CD14-positive monocyte (primary cell): ENCODE measurements around the gene TPP2. TPM values are rescaled to one million over a fixed set of nuclear protein-coding genes. Genes with fewer than 3 reads are reported as not detected.

Experiments used
- DNase-seq, 3 donors: peaks; one replicate each; pipeline ENCODE4 v3.0.0-alpha.2; 2011 to 2022
- H2AFZ ChIP-seq: 2 replicates; pipeline ENCODE4 v1.6.0; 2012; ENCODE audit warnings: mild to moderate bottlenecking, low read depth, low read length, inconsistent platforms; ENCODE audit not compliant: insufficient read depth, poor library complexity, severe bottlenecking
- H3K27ac ChIP-seq, 2 donors: 1 replicate in 1 of 2; 2 replicates in 1 of 2; pipeline ENCODE4 v1.5.1; 2012 to 2013; ENCODE audit warnings: low read length in 2 of 2, control low read depth in 1 of 2, inconsistent platforms in 1 of 2, low read depth in 1 of 2, mild to moderate bottlenecking in 1 of 2
- H3K27me3 ChIP-seq, 2 donors: one replicate each; pipeline versions ENCODE4 v1.6.0 to v1.6.1; 2011 to 2013; ENCODE audit warnings: low read length in 2 of 2; ENCODE audit not compliant: control insufficient read depth in 2 of 2, insufficient read depth in 2 of 2
- H3K36me3 ChIP-seq, 2 donors: replicated peaks in 1 of 2; 1 replicate in 1 of 2; 2 replicates in 1 of 2; pipeline versions ENCODE4 v1.5.1 to v1.6.1; 2012 to 2013; ENCODE audit warnings: low read length in 2 of 2, control low read depth in 1 of 2, inconsistent platforms in 1 of 2, mild to moderate bottlenecking in 1 of 2; ENCODE audit not compliant: insufficient read depth in 2 of 2, control insufficient read depth in 1 of 2
- H3K4me1 ChIP-seq, 2 donors: 1 replicate in 1 of 2; 2 replicates in 1 of 2; pipeline versions ENCODE4 v1.5.1 to v1.6.1; 2012 to 2013; ENCODE audit warnings: low read length in 2 of 2, control low read depth in 1 of 2, inconsistent platforms in 1 of 2, mild to moderate bottlenecking in 1 of 2, moderate library complexity in 1 of 2; ENCODE audit not compliant: insufficient read depth in 2 of 2, control insufficient read depth in 1 of 2
- H3K4me2 ChIP-seq: replicated peaks from 2 replicates; pipeline ENCODE3; 2012; ENCODE audit warnings: low read length, moderate library complexity, mild to moderate bottlenecking; ENCODE audit not compliant: poor library complexity, severe bottlenecking; ENCODE audit errors: extremely low read depth
- H3K4me3 ChIP-seq, 3 experiments: fragments of 200-600 bp in 1 of 3; sonication (generic) in 1 of 3; replicated peaks in 1 of 3; 1 replicate in 2 of 3; 2 replicates in 1 of 3; pipeline ENCODE4 v1.5.1; 2011 to 2013; ENCODE audit warnings: low read length in 3 of 3, mild to moderate bottlenecking in 3 of 3, control low read depth in 2 of 3, low read depth in 2 of 3, inconsistent platforms in 1 of 3, moderate library complexity in 1 of 3
- H3K79me2 ChIP-seq: 2 replicates; pipeline ENCODE4 v1.6.0; 2012; ENCODE audit warnings: mild to moderate bottlenecking, control low read depth, inconsistent platforms, low read length, moderate library complexity; ENCODE audit not compliant: insufficient read depth
- H3K9ac ChIP-seq: 2 replicates; pipeline ENCODE4 v1.6.0; 2017; ENCODE audit warnings: low read length, mild to moderate bottlenecking; ENCODE audit not compliant: insufficient read depth, poor library complexity, severe bottlenecking
- H3K9me3 ChIP-seq, 2 donors: replicated peaks in 1 of 2; 1 replicate in 1 of 2; 2 replicates in 1 of 2; pipeline versions ENCODE4 v1.5.1 to v1.6.1; 2012 to 2013; ENCODE audit warnings: low read length in 2 of 2, control low read depth in 1 of 2; ENCODE audit not compliant: control insufficient read depth in 1 of 2, insufficient read depth in 1 of 2
- H4K20me1 ChIP-seq: 2 replicates; pipeline ENCODE4 v1.6.0; 2012; ENCODE audit warnings: mild to moderate bottlenecking, low read length, control low read depth, moderate library complexity; ENCODE audit not compliant: insufficient read depth
- H3K27ac Mint-ChIP-seq, 7 donors: one replicate each; pipeline ENCODE4 v1.8.0; 2020; ENCODE audit warnings: mild to moderate bottlenecking in 7 of 7, mixed read lengths in 7 of 7, moderate library complexity in 6 of 7, inconsistent platforms in 2 of 7
- H3K27me3 Mint-ChIP-seq, 3 donors: one replicate each; pipeline ENCODE4 v1.8.0; 2021 to 2022; ENCODE audit warnings: low read depth in 3 of 3, mild to moderate bottlenecking in 3 of 3, mixed read lengths in 3 of 3, moderate library complexity in 3 of 3, inconsistent platforms in 1 of 3
- H3K36me3 Mint-ChIP-seq, 2 donors: one replicate each; pipeline ENCODE4 v1.8.0; 2020; ENCODE audit warnings: mixed read lengths in 2 of 2, inconsistent platforms in 1 of 2, mild to moderate bottlenecking in 1 of 2
- H3K4me1 Mint-ChIP-seq: one replicate; pipeline ENCODE4 v1.8.0; 2020; ENCODE audit warnings: mild to moderate bottlenecking, mixed read lengths
- H3K4me3 Mint-ChIP-seq, 2 donors: one replicate each; pipeline ENCODE4 v1.8.0; 2020; ENCODE audit warnings: mild to moderate bottlenecking in 2 of 2, mixed read lengths in 2 of 2, moderate library complexity in 1 of 2
- H3K9me3 Mint-ChIP-seq, 7 donors: one replicate each; pipeline ENCODE4 v1.8.0; 2020 to 2022; ENCODE audit warnings: mixed read lengths in 7 of 7, mild to moderate bottlenecking in 6 of 7, moderate library complexity in 6 of 7, inconsistent platforms in 2 of 7
- CTCF ChIP-seq: fragments of 200-600 bp; IDR thresholded peaks from one replicate; pipeline ENCODE4 v1.8.0; 2022; ENCODE audit warnings: antibody characterized with exemption, mild to moderate bottlenecking
- WGBS: methylation state at CpG from one replicate; pipeline ENCODE4 v1.1.5; 2013; ENCODE audit warnings: missing lambda C conversion rate; ENCODE audit not compliant: insufficient coverage; 5-methylcytosine and 5-hydroxymethylcytosine counted together
- intact Hi-C, 2 donors: fragments of 100-400 bp; cut with micrococcal nuclease; formaldehyde crosslinking; loops; one replicate each; pipeline versions ENCODE4 v1.15.0 to v1.15.1; 2023
- polyA plus RNA-seq, 3 donors: library from polyadenylated mRNA; depleted of rRNA in 1 of 3; unstranded in 2 of 3; stranded (reverse) in 1 of 3; fragments of 300-500 nt in 2 of 3; fragments of >200 nt in 1 of 3; fragmentation: Illumina TruSeq in 2 of 3; gene quantifications; 1 replicate in 2 of 3; 2 replicates in 1 of 3; pipeline ENCODE4 v1.2.3, GENCODE V29; 2012 to 2021

TPP2 gene
- polyA plus RNA-seq, 3 donors: 18.0 to 39.7 (median 26.0) TPM

- DNase-seq: no peak
- peak overlapping the region in 2 of 7 donors; percentile 31 to 55 for H3K27ac Mint-ChIP-seq
- Histone ChIP-seq H3K36me3 (peaks cover 45 to 75% of the 10 kb centered on the region in 2 donors), H4K20me1 (peaks cover 90% of the 10 kb centered on the region), H3K9ac (no peak overlapping the region), H3K27ac (peak overlapping the region in 1 of 2 donors; percentile 27), H3K4me2 (no peak overlapping the region), H3K79me2 (peaks cover 87% of the 10 kb centered on the region), H3K9me3 (no peaks in the 10 kb centered on the region), H3K27me3 (no peaks in the 10 kb centered on the region), H2AFZ (no peak overlapping the region), H3K4me3 (no peak overlapping the region), H3K4me1 (peaks cover 19 to 28% of the 10 kb centered on the region in 2 donors)
- intact Hi-C loops: loop anchor here in 1 of 2 donors (2.0 kb wide), 1 partner anchor 17 kb away; no protein-coding TSS in a partner anchor
- no peaks in the 10 kb centered on the region for H3K9me3 Mint-ChIP-seq
- WGBS: no CpG with 5 or more reads among the region's 4 CpGs
- H3K4me1 Mint-ChIP-seq: peaks cover 32% of the 10 kb centered on the region
- peaks cover 52 to 68% of the 10 kb centered on the region in 2 donors for H3K36me3 Mint-ChIP-seq
- no peak overlapping the region for H3K4me3 Mint-ChIP-seq
- no peak for TF ChIP-seq CTCF
- peaks cover 0 to 2% (median 0%) of the 10 kb centered on the region in 3 donors for H3K27me3 Mint-ChIP-seq
These were observed 12.9 kb downstream of the TPP2 start for GRCh38 chr13:102609696-102610095.

GRCh38 chr13:102610296-102610895 lies 13.6 kb downstream of the TPP2 start:
- intact Hi-C loops: loop anchor here in 1 of 2 donors (2.0 kb wide), 1 partner anchor 18 kb away; no protein-coding TSS in a partner anchor
- Histone ChIP-seq H3K36me3 (peaks cover 49 to 82% of the 10 kb centered on the region in 2 donors), H4K20me1 (peaks cover 90% of the 10 kb centered on the region), H3K27ac (no peak overlapping the region), H3K4me2 (no peak overlapping the region), H3K9ac (no peak overlapping the region), H2AFZ (no peak overlapping the region), H3K9me3 (no peaks in the 10 kb centered on the region), H3K4me1 (peaks cover 12 to 21% of the 10 kb centered on the region in 2 donors), H3K79me2 (peaks cover 89% of the 10 kb centered on the region), H3K27me3 (no peaks in the 10 kb centered on the region), H3K4me3 (no peak overlapping the region)
- Mint-ChIP-seq H3K27ac (no peak overlapping the region), H3K9me3 (no peaks in the 10 kb centered on the region), H3K4me3 (no peak overlapping the region), H3K36me3 (peaks cover 52 to 70% of the 10 kb centered on the region in 2 donors), H3K4me1 (peaks cover 25% of the 10 kb centered on the region), H3K27me3 (peaks cover 0 to 2% (median 0%) of the 10 kb centered on the region in 3 donors)
- DNase-seq: no peak
- WGBS: 93% methylated on average over 3 of the region's 9 CpGs
- TF ChIP-seq CTCF: no peak
